GM10248 (cell line): ENCODE data around the gene IGDCC3.

Source experiments
- CTCF ChIA-PET: fragments of 300-600 bp; sonication (Branson Sonifier 250); formaldehyde crosslinking; extraction: SDS; loops from one replicate; lab custom pipeline; 2021; ENCODE audit warnings: antibody characterized with exemption; lab: Yijun Ruan, JAX
- POLR2A ChIA-PET: fragments of 350-650 bp; sonication (Branson Sonifier 250); formaldehyde crosslinking; extraction: SDS; loops from one replicate; lab custom pipeline; 2020; ENCODE audit warnings: antibody characterized with exemption; lab: Yijun Ruan, JAX
- DNase-seq: peaks from one replicate; pipeline ENCODE4 v3.0.0; 2012; ENCODE audit errors: extremely low spot score
- TF ChIP-seq, protein P1 (sequence below): IDR thresholded peaks from 2 replicates; pipeline ENCODE4 v1.5.1; 2012; ENCODE audit warnings: mild to moderate bottlenecking, low read depth; ENCODE audit errors: extremely low read depth, missing control alignments, control extremely low read depth

Gene IGDCC3

DNA sequence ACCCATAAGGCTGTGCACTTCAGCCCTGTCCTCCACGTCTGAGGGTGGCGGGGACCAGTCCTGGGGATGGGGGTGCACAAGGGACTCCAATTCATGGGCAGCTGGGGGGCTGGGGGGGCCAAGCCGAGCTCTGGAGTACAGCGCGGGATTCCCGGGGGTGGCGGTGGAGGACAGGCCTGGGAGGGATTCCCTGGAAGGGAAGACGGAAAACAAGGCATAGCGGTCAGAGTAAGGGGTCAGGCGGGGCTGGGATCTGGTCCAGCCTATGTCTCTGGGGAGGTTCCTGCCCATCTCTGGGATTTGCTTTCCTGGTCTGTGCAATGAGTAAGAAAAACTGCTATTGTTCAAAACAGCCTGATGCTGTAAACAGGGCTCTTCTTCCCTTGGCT lies 8.1 kb upstream of the IGDCC3 start:
- CTCF ChIA-PET = interaction anchor here (0.9 to 11.9 kb wide), 33 partner anchors 8 to 411 kb away, joined by 3 to 203 read pairs (median 5); partner anchors contain the start of gene RNU5B-1
- POLR2A ChIA-PET = no interaction called here

DNA sequence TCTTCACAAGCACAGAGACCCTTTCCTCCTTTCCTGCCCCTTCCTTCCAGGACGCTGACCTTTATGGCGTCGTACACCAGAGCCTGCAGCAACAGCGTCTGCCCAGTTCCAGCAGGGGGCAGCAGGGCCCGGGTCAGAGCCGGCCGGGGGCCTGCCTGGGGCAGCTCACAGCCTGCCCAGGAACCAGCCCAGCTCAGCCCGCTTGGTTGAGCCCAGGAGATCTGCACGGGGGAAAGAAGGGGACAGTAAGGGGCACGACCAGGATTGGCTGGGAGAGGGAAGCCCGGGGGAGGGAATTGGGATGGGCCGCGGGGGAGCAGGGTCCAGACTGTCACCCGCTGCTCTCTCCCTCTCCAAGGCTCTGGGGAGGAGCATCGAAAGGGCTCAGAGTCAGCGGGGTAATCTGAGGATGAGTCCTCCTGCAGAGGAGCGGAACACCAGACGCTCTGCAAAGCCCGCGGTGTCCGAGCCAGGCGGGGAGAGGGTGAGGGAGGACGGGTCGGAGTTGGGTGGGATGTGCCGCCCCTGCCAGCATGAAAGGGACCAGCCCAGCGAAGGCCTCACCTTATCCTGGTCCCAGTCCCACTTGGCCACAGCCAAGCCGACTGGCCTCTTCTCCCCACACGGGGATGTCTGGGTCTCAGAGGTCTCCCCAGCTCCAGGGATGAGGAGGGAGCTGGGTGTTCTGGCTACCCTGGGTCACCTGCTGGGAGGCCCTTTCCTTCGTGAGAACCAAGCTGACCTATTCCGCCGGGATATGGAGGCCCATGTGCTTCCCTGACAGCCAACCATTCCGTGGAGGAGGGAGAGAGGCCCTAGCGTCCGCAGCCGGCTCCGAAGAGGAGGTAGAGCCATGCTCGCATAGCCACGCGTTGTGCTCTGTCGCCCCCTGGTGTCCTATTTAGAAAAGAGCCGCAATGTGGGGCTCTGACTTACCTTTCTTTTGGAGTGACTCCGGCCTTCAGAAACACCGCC lies 7.4 kb upstream of the IGDCC3 start:
- CTCF ChIA-PET = interaction anchor here (0.6 to 11.9 kb wide), 49 partner anchors 9 to 654 kb away, joined by 3 to 203 read pairs (median 4); partner anchors contain the start of gene RNU5B-1
- POLR2A ChIA-PET = interaction anchor here (1.1 kb wide), 1 partner anchor 80 kb away, joined by 4 read pairs; the partner anchor contains the start of gene RNU5B-1
- peak; percentile 94 for DNase-seq
- TF ChIP-seq, protein P1, sequence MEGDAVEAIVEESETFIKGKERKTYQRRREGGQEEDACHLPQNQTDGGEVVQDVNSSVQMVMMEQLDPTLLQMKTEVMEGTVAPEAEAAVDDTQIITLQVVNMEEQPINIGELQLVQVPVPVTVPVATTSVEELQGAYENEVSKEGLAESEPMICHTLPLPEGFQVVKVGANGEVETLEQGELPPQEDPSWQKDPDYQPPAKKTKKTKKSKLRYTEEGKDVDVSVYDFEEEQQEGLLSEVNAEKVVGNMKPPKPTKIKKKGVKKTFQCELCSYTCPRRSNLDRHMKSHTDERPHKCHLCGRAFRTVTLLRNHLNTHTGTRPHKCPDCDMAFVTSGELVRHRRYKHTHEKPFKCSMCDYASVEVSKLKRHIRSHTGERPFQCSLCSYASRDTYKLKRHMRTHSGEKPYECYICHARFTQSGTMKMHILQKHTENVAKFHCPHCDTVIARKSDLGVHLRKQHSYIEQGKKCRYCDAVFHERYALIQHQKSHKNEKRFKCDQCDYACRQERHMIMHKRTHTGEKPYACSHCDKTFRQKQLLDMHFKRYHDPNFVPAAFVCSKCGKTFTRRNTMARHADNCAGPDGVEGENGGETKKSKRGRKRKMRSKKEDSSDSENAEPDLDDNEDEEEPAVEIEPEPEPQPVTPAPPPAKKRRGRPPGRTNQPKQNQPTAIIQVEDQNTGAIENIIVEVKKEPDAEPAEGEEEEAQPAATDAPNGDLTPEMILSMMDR = peak; percentile 94

More for the DNA sequence above, 8.1 kb upstream of the IGDCC3 start:
- no peak for DNase-seq
- TF ChIP-seq, protein P1 = no peak

DNA sequence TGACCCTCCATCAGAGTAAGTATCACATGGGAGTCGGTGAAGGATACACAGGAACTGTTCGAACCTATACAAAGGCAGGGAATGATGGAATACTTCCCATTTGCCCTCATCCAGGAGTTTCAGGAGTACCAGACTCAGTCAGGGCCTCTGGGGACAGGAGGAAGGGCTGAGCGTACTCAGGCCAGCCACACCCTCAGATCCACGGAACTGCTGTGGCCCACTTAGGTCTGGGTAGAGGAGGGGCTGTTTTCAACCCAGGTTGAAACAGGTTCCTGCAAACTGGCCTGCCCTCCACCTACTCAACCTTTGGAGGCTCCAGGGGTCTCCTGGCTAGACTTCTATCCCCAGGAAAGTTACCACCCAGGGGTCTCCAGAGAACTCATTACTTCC lies 6.7 kb upstream of the IGDCC3 start:
- ChIA-PET CTCF (interaction anchor here (0.9 to 11.9 kb wide), 34 partner anchors 8 to 653 kb away, joined by 3 to 203 read pairs (median 5); partner anchors contain the start of gene RNU5B-1), POLR2A (interaction anchor here (1.1 kb wide), 1 partner anchor 80 kb away, joined by 4 read pairs; the partner anchor contains the start of gene RNU5B-1)
- TF ChIP-seq, protein P1 = no peak
- no peak for DNase-seq

DNA sequence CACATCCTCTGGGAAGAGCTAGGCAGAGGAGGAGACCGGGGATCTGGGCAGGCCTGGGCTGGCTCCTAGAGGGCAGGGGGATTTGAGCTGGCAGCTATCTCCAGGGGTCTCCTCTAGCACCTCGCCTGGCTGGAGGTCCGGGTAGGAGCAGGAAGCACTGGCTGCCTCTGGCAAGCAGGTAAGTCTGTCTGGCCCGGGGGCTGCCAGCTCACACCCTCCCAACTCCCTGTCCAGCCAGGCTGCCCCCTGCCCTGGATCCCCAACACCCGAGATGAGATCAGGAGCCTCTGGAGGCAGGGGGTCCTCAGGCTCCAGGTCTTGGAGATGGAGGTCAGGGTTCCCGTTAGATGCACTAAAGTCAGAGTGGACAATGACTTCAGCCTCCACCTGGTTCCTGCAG lies 6.2 kb upstream of the IGDCC3 start:
- CTCF ChIA-PET = interaction anchor here (0.8 to 11.9 kb wide), 10 partner anchors 10 to 220 kb away, joined by 3 to 203 read pairs (median 3); no protein-coding TSS in a partner anchor
- DNase-seq = no peak
- POLR2A ChIA-PET = no interaction called here
- TF ChIP-seq, protein P1 = no peak

DNA sequence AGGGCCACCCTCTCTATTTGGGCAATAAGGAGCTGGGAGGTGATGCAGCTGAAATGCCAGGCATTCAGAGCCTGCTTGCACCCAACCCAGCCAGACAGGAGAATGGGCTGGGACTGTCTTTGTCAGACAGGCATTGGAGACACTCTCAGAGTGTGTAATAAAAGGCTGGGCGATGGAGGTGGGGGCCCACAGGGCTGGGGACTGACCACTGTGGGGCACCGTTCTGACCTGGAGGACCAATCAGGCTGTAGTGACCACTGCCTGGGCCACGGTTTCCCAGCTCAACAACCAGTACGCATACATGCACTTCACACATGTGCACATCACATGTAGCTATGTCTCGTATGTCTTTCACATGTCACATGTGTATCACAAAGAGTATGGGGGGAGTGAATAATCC lies 5.7 kb upstream of the IGDCC3 start:
- TF ChIP-seq, protein P1 = no peak
- no peak for DNase-seq
- ChIA-PET CTCF (interaction anchor here (0.8 to 11.9 kb wide), 10 partner anchors 11 to 219 kb away, joined by 3 to 203 read pairs (median 3); no protein-coding TSS in a partner anchor), POLR2A (no interaction called here)

DNA sequence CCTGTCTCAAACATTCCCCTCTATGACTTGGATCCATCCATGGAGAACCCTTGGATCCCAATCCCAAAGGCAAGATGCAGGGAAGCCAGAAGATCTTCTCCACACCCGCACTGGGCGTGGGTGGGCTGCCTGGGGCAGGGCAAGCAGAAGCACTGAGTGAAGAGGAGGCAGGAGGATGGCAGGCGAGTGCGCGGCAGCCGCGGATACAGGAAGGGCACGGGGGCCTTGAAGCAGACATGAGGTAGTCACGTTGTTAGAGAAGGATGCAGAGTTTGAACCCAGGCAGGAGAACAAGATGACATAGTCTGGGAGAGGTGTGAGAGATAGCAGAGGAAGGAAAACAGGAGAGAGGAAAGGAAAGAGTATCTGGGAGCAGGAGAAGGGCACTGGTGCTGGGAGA lies 5.1 kb upstream of the IGDCC3 start:
- DNase-seq = no peak
- ChIA-PET POLR2A (no interaction called here), CTCF (interaction anchor here (0.8 to 11.9 kb wide), 8 partner anchors 11 to 65 kb away, joined by 3 to 203 read pairs (median 4); no protein-coding TSS in a partner anchor)

More for the DNA sequence above, 5.1 kb upstream of the IGDCC3 start:
- TF ChIP-seq, protein P1 = no peak
